Measurements from ENCODE around the gene DPM3.
"Not testable (repeated sequence)": the region's sequence is repeated elsewhere in the genome, so short reads cannot be mapped to it uniquely, and the experiment has no call there.

Gene DPM3

DNA sequence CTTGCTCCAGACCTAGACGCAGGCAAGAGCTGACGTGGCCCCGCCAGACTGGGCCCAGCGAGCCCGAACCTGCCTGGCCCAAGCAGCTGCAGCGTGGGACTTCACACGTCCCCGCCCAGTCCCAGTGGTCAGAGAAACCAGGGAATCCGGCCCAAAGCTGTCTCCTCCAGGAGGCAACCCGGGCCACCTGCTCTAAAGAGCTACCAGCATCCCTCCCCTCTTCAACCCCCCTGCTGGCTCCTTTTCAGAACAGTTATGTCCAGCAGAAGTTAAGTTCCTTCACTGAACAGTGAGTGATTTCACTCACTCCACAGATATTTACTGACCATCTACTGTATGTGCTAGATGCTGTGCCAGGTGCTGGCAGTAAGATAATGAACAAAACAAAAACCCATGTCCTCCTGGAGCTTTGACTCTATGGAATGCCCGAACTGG lies 14.8 kb downstream of the DPM3 start:
- DNase-seq (ENCODE audit: low spot score): peak; percentile 45

DNA sequence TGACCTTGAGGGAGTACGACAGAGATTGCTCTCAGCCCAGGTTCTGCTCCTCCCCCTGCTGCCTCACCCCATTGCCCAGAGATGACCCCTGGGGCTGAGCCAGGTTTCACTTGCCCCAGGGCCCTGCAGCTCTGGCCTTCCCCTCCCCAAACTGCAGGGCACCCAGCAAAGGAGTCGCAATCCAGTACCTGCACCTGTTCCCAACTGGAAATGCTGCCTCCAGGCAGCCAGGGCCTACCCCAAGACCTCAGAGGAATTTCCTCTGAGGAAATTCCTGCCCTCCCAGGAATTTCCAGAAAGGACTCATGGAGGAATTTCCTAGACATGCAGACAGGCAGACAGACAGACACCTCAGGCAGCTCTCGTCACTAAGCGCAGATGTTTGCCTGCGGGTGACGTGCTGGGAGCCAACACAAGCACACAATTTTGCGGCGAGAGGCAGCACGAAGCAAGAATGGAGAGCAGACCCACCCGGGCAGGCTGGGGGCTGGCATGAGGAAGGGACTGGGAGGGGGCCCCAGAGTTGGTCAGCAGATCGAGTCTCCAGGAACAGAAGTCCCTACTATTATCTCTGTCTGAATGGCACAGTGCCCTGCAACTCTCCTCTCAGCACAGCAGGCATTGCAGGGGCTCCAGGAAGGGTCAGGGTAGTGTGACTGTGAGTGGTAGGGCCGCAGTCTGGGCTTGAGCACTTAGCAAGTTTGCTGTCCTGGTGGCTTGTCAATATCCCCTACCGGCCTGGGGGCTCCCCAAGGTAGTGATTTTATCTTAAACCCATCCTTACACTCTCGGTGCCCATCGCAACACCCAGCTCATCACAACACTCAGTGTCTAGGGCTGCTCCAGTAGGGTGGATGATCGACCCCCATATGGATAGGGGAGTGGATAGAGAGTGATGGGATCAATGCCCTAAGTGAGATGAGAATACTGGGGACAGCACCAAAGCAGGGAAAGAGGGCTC lies 15.5 kb downstream of the DPM3 start:
- DNase-seq (ENCODE audit: low spot score): no peak

GRCh38 chr1:155123801-155124200 lies 16.5 kb downstream of the DPM3 start:
- no peak for DNase-seq (ENCODE audit: low spot score)

DNA sequence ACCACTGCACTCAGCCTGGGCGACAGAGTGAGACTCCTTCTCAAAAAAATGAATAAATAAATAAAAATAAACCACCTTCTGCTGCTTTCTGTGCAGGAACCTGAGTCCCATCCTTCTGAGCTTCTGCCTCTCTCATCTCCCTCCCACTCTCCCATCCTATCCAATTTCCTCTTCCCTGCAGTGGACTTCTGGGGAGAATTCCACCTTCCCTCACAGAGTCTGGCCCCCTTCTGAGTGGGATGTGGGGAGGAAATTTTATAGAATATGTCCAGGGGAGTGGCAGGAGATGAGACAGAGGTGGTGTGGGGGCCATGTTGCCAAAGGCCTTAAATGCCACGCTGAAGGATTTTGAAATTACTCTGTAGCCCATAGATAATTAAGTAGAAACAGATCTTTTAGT lies 18.0 kb downstream of the DPM3 start:
- no peak for DNase-seq (ENCODE audit: low spot score)

- no peak for DNase-seq (ENCODE audit: low spot score)
Measured at GRCh38 chr1:155121249-155121648, 19.1 kb downstream of the DPM3 start.

DNA sequence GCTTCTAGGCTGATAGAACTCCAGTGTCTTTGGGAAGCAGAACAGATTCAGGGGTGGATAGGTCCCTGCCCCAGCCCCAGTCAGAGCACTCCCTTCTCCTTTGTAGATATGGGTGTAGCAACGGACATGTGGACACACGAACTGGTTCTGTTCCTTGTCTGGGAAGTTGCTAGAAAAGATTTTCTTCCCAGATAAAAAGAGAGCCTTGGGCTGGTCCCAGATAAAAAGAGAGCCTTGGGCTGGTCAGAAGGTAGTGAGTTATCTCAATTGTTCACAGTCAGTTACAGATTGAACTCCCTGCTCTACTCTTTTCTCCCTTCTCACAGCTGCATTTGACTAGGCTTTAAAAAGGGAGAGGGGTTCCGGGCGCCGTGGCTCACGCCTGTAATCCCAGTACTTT lies 20.1 kb downstream of the DPM3 start:
- DNase-seq (ENCODE audit: low spot score): no peak

DNA sequence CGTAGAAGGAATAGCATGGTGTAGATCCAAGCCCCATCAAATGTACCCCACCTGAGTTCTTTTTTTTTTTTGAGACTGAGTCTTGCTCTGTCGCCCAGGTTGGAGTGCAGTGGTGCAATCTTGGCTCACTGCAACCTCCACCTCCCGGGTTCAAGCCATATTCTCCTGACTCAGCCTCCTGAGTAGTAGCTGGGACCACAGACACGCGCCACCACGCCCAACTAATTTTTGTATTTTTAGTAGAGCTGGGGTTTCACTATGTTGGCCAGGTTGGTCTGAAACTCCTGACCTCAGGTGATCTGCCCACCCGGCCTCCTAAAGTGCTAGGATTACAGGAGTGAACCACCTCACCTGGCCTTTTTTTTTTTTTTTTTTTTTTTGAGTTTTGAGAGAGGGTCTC lies 22.2 kb downstream of the DPM3 start:
- not testable (repeated sequence) for DNase-seq (ENCODE audit: low spot score)

DNA sequence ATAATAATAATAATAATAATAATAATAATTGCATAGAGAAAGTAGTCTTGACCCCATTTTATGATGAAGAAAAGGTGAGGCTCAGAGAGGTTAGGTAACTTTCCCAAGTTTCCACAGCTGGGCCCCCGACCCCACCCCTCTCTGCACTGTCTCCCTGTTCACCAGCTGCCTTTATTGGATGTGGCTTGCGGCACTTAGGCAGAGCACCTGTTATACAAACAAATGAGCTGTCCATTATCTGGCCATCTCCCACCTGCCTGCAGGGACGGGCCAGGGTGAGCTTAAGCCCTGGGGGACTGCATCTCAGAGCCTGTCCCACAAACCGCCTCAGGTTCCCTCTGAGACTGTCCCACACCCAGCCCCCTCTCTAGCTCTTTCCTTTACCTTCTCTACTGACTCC lies 22.7 kb downstream of the DPM3 start:
- no peak for DNase-seq (ENCODE audit: low spot score)

DNA sequence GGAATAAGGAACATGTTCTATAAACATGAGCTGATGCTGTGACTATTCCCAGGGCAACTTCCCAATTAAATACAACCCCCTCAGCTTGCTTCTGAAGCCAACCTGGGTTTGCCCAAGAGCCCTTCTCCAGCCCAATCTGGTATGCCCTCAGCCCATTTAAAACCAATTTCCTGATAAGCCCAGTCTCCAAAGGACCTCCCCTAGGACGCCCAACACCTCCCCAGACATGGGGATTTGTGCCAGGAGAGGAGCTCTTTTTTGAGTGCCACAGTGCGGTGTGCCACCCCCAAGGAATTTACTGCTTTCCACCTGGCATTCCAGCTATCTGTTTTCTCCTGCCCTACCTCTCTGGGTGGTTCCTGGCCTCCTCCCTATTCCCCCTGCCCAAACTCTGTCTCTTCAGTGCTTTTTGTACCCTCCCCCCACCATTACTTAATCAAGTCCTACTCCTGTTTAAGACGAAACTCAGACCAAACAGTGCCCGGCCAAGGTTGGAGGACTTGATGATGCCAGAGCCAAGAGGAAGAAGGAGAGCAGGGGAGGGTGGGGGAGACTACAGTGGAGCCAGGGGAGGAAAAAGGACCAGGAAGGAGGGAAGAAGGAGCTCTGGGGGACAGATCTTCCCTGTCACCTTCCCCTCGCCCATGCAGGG lies 24.1 kb downstream of the DPM3 start:
- no peak for DNase-seq (ENCODE audit: low spot score)

GRCh38 chr1:155113450-155113980 lies 26.8 kb downstream of the DPM3 start:
- DNase-seq (ENCODE audit: low spot score): no peak

GRCh38 chr1:155110826-155111225 lies 29.5 kb downstream of the DPM3 start:
- no peak for DNase-seq (ENCODE audit: low spot score)

- DNase-seq (ENCODE audit: low spot score): no peak
Measured at GRCh38 chr1:155110381-155110780, 29.9 kb downstream of the DPM3 start.

GRCh38 chr1:155108296-155108695 lies 32.0 kb downstream of the DPM3 start:
- no peak for DNase-seq (ENCODE audit: low spot score)

- DNase-seq (ENCODE audit: low spot score): peak; percentile 65
Measured at GRCh38 chr1:155107309-155108264, 32.7 kb downstream of the DPM3 start.

DNA sequence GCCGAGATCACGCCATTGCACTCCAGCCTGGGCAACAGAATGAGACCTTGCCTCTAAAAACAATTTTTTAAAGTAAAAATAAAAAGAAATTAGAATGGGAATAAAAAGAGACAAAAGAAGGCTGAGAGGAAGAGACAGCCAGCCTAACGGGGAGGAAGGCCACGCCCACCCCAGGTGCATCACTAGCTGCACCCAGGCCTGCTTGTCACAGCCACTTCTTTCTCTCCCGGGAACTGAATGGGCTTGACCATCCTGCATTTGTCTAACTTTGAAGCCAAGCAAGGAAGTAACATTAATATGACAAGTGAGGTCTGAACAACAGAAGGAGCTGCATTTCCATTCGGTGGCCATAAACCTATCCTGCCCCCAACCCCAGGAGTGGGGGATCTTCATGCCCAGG lies 33.5 kb downstream of the DPM3 start:
- DNase-seq (ENCODE audit: low spot score): no peak

DNA sequence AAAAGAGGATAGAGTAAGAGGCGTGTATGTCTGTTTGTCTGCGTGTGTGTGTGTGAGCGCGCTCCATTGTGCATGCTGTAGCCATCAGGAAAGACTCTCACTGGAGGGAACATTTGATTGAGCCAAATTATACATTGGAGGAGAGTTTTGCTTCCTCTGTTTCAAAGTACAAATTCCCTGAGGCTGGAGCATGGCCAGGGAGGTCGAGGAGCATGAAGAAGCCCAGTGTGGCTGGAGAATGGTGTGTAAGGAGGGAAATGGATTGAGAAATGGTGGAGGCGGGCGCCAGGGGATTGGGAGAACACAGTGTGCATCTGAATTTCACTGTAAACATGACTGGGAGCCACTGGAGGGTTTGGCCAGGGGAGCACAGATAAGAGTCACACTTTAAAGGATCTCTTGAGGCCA lies 34.7 kb downstream of the DPM3 start:
- DNase-seq (ENCODE audit: low spot score): no peak

- no peak for DNase-seq (ENCODE audit: low spot score)
Measured at GRCh38 chr1:155104605-155105534, 35.5 kb downstream of the DPM3 start.

- DNase-seq (ENCODE audit: low spot score): no peak
Measured at GRCh38 chr1:155103325-155103724, 37.0 kb downstream of the DPM3 start.

DNA sequence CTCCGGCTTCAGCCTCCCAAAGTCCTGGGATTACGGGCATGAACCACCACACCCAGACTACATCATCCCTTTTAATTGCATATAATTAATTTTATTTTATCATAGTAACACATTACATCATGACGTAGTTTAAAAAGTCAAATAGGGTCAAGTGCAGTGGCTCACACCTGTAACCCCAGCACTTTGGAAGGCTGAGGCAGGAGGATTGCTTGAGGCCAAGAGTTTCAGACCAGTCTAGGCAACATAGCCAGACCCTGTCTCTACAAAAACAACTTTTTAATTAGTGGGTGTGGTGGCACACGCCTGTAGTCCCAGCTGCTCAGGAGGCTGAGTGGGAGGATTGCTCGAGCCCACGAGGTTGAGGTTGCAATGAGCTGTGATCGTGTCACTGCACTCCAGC lies 41.0 kb downstream of the DPM3 start:
- no peak for DNase-seq (ENCODE audit: low spot score)

- DNase-seq (ENCODE audit: low spot score): no peak
Measured at GRCh38 chr1:155094622-155094948, 45.7 kb downstream of the DPM3 start.
